Measurements from ENCODE around the gene ULK2. TPM values are rescaled to one million over a fixed set of nuclear protein-coding genes. Genes with fewer than 3 reads are reported as not detected.
"Not testable (repeated sequence)": the region's sequence is repeated elsewhere in the genome, so short reads cannot be mapped to it uniquely, and the experiment has no call there.

The ULK2 gene
- total RNA-seq, 4 donors from 2014 or later, result 7.4 to 20.4 (median 14.2) TPM

- TF ChIP-seq POLR2A (IDR thresholded peaks at IDR 0.05), result no peak
- in situ Hi-C loops (cut with MboI; ENCODE audit: low sequenced_read_pairs in 4 of 4), result no loop called here
- Histone ChIP-seq H3K4me1 (no peaks in the 10 kb centered on the region), H3K27ac (no peak overlapping the region), H3K36me3 (no peaks in the 10 kb centered on the region), H3K4me3 (no peak overlapping the region), H3K27me3 (no peaks in the 10 kb centered on the region), H3K9me3 (no peaks in the 10 kb centered on the region)
- intact Hi-C loops (cut with DNase I; ENCODE audit: low total_unique reads), result no loop called here
- DNase-seq (no peak), ATAC-seq (no peak)
These were observed 5.6 kb upstream of the ULK2 start for GRCh38 chr17:19873346-19873745.

GRCh38 chr17:19868079-19868395, 301 bp upstream of the ULK2 start:
- in situ Hi-C loops (cut with MboI; ENCODE audit: low sequenced_read_pairs in 4 of 4), result no loop called here

GRCh38 chr17:19867079-19867328, 732 bp downstream of the ULK2 start:
- TF ChIP-seq CTCF (IDR thresholded peaks at IDR 0.05 in 4 of 5, conservative IDR thresholded peaks at IDR 0.05 in 1 of 5) (peak in 1 of 5 experiments; percentile 15), POLR2A (IDR thresholded peaks at IDR 0.05) (no peak)
- H3K27me3 ChIP-seq, result no peaks in the 10 kb centered on the region
- peak; percentile 60 to 68 for ATAC-seq

More at GRCh38 chr17:19868079-19868395, 301 bp upstream of the ULK2 start:
- Histone ChIP-seq H3K36me3 (peaks cover 0 to 9% of the 10 kb centered on the region in 2 donors), H3K4me3 (peak overlapping the region; percentile 61 to 74 (median 69)), H3K4me1 (peaks cover 0 to 9% of the 10 kb centered on the region in 2 donors), H3K9me3 (no peaks in the 10 kb centered on the region), H3K27ac (peak overlapping the region; percentile 24 to 76 (median 70)), H3K27me3 (no peaks in the 10 kb centered on the region)
- intact Hi-C loops (cut with DNase I; ENCODE audit: low total_unique reads), result no loop called here
- DNase-seq, result no peak
- no peak for ATAC-seq
- TF ChIP-seq CTCF (IDR thresholded peaks at IDR 0.05 in 4 of 5, conservative IDR thresholded peaks at IDR 0.05 in 1 of 5) (no peak), POLR2A (IDR thresholded peaks at IDR 0.05) (no peak)

GRCh38 chr17:19865021-19865420, 2.7 kb downstream of the ULK2 start:
- ATAC-seq, result no peak
- Histone ChIP-seq H3K4me3 (no peak overlapping the region), H3K4me1 (peaks cover 0 to 9% of the 10 kb centered on the region in 2 donors), H3K36me3 (peaks cover 0 to 17% of the 10 kb centered on the region in 2 donors), H3K27ac (no peak overlapping the region), H3K27me3 (no peaks in the 10 kb centered on the region), H3K9me3 (no peaks in the 10 kb centered on the region)
- in situ Hi-C loops (cut with MboI; ENCODE audit: low sequenced_read_pairs in 4 of 4), result no loop called here
- TF ChIP-seq CTCF (IDR thresholded peaks at IDR 0.05 in 4 of 5, conservative IDR thresholded peaks at IDR 0.05 in 1 of 5), result no peak
- no peak for TF ChIP-seq POLR2A (IDR thresholded peaks at IDR 0.05)
- no peak for DNase-seq
- intact Hi-C loops (cut with DNase I; ENCODE audit: low total_unique reads), result no loop called here

More at GRCh38 chr17:19867079-19867328, 732 bp downstream of the ULK2 start:
- Histone ChIP-seq H3K4me1 (peaks cover 0 to 9% of the 10 kb centered on the region in 2 donors), H3K4me3 (peak overlapping the region; percentile 61 to 74 (median 69)), H3K36me3 (peaks cover 0 to 10% of the 10 kb centered on the region in 2 donors), H3K27ac (peak overlapping the region; percentile 41 to 76 (median 70)), H3K9me3 (no peaks in the 10 kb centered on the region)
- DNase-seq, result peak; percentile 26 to 53
- in situ Hi-C loops (cut with MboI; ENCODE audit: low sequenced_read_pairs in 4 of 4), result no loop called here
- intact Hi-C loops (cut with DNase I; ENCODE audit: low total_unique reads), result no loop called here

GRCh38 chr17:19860647-19861177, 7.0 kb downstream of the ULK2 start:
- intact Hi-C loops (cut with DNase I; ENCODE audit: low total_unique reads); ATAC-seq; DNase-seq; H3K9me3 ChIP-seq; H3K4me3 ChIP-seq; H3K4me1 ChIP-seq; H3K27me3 ChIP-seq; in situ Hi-C loops (cut with MboI; ENCODE audit: low sequenced_read_pairs in 4 of 4); H3K27ac ChIP-seq: not testable (repeated sequence)
- H3K36me3 ChIP-seq, result peaks cover 0 to 17% of the 10 kb centered on the region in 2 donors

GRCh38 chr17:19857640-19858039, 10.1 kb downstream of the ULK2 start:
- TF ChIP-seq CTCF (IDR thresholded peaks at IDR 0.05 in 4 of 5, conservative IDR thresholded peaks at IDR 0.05 in 1 of 5), result no peak
- no peak for TF ChIP-seq POLR2A (IDR thresholded peaks at IDR 0.05)
- ATAC-seq, result no peak
- H3K4me3 ChIP-seq, result no peak overlapping the region
- no peak overlapping the region for H3K27ac ChIP-seq
- no peak for DNase-seq
- intact Hi-C loops (cut with DNase I; ENCODE audit: low total_unique reads) (no loop called here), in situ Hi-C loops (cut with MboI; ENCODE audit: low sequenced_read_pairs in 4 of 4) (no loop called here)
- no peaks in the 10 kb centered on the region for H3K27me3 ChIP-seq
- no peaks in the 10 kb centered on the region for H3K9me3 ChIP-seq
- peaks cover 0 to 8% of the 10 kb centered on the region in 2 donors for H3K36me3 ChIP-seq
- no peaks in the 10 kb centered on the region for H3K4me1 ChIP-seq
